GM10847 (cell line): ENCODE results near the gene BNIP3.

ENCODE experiments used
- POLR2A ChIP-seq: IDR thresholded peaks from 2 replicates; pipeline ENCODE4 v1.6.1; 2011; ENCODE audit not compliant: insufficient read length; ENCODE audit errors: extremely low read depth

Gene BNIP3

GRCh38 chr10:132009575-132009974 is 27.9 kb upstream of the BNIP3 start:
- no peak for TF ChIP-seq POLR2A

GRCh38 chr10:132007681-132008080 is 26.0 kb upstream of the BNIP3 start:
- no peak for TF ChIP-seq POLR2A

- TF ChIP-seq POLR2A: no peak
These were observed 25.2 kb upstream of the BNIP3 start for GRCh38 chr10:132006966-132007365.

- TF ChIP-seq POLR2A: no peak
These were observed 23.4 kb upstream of the BNIP3 start for GRCh38 chr10:132005147-132005546.

GRCh38 chr10:132004052-132004451 is 22.3 kb upstream of the BNIP3 start:
- no peak for TF ChIP-seq POLR2A

- no peak for TF ChIP-seq POLR2A
These were observed 21.7 kb upstream of the BNIP3 start for GRCh38 chr10:132003282-132003924.

GRCh38 chr10:132002004-132002403 is 20.3 kb upstream of the BNIP3 start:
- no peak for TF ChIP-seq POLR2A

- no peak for TF ChIP-seq POLR2A
These were observed 19.7 kb upstream of the BNIP3 start for GRCh38 chr10:132001238-132001972.

- no peak for TF ChIP-seq POLR2A
These were observed 17.3 kb upstream of the BNIP3 start for GRCh38 chr10:131998845-131999681.

- TF ChIP-seq POLR2A: no peak
These were observed 16.5 kb upstream of the BNIP3 start for GRCh38 chr10:131998050-131998844.

- TF ChIP-seq POLR2A: no peak
These were observed 15.8 kb upstream of the BNIP3 start for GRCh38 chr10:131997366-131998049.

- TF ChIP-seq POLR2A: no peak
These were observed 15.0 kb upstream of the BNIP3 start for GRCh38 chr10:131996466-131997365.

- TF ChIP-seq POLR2A: no peak
These were observed 12.7 kb upstream of the BNIP3 start for GRCh38 chr10:131994435-131994834.
